ENCODE data around the gene TMEM176A.

TMEM176A gene

GRCh38 chr7:150754951-150755350 lies 45.6 kb upstream of the TMEM176A start:
- TF ChIP-seq ZBTB7A (IDR thresholded peaks at IDR 0.05; ENCODE audit: low read depth) (no peak), CREB1 (IDR thresholded peaks at IDR 0.05; ENCODE audit: low read depth) (no peak), MAX (IDR thresholded peaks at IDR 0.05) (no peak), EGR1 (IDR thresholded peaks at IDR 0.05) (no peak), NFIC (IDR thresholded peaks at IDR 0.05) (no peak), USF1 (IDR thresholded peaks at IDR 0.05) (no peak), CEBPB (IDR thresholded peaks at IDR 0.05) (no peak), TAF1 (IDR thresholded peaks at IDR 0.05; ENCODE audit: low read depth) (no peak), FOXM1 (IDR thresholded peaks at IDR 0.05; ENCODE audit: borderline replicate concordance, low read depth) (no peak), YY1 (IDR thresholded peaks at IDR 0.05; ENCODE audit: low read depth) (no peak)

GRCh38 chr7:150755473-150756099 lies 45.0 kb upstream of the TMEM176A start:
- TF ChIP-seq TAF1 (IDR thresholded peaks at IDR 0.05; ENCODE audit: low read depth): no peak

GRCh38 chr7:150756166-150756565 lies 44.4 kb upstream of the TMEM176A start:
- TF ChIP-seq REST (IDR thresholded peaks at IDR 0.05; ENCODE audit: low read depth) (no peak), EGR1 (IDR thresholded peaks at IDR 0.05) (no peak), CREB1 (IDR thresholded peaks at IDR 0.05; ENCODE audit: low read depth) (no peak), TEAD4 (IDR thresholded peaks at IDR 0.05) (no peak), TCF12 (IDR thresholded peaks at IDR 0.05; ENCODE audit: low read depth) (no peak), MAX (IDR thresholded peaks at IDR 0.05) (no peak), CEBPB (IDR thresholded peaks at IDR 0.05) (no peak), FOXM1 (IDR thresholded peaks at IDR 0.05; ENCODE audit: borderline replicate concordance, low read depth) (no peak), EP300 (IDR thresholded peaks at IDR 0.05; ENCODE audit: borderline replicate concordance) (no peak), NFIC (IDR thresholded peaks at IDR 0.05) (no peak), USF1 (IDR thresholded peaks at IDR 0.05) (no peak), TAF1 (IDR thresholded peaks at IDR 0.05; ENCODE audit: low read depth) (no peak), ZBTB7A (IDR thresholded peaks at IDR 0.05; ENCODE audit: low read depth) (no peak), RAD21 (IDR thresholded peaks at IDR 0.05; ENCODE audit: low read depth) (no peak), YY1 (IDR thresholded peaks at IDR 0.05; ENCODE audit: low read depth) (no peak)

GRCh38 chr7:150756858-150757257 lies 43.7 kb upstream of the TMEM176A start:
- TF ChIP-seq RAD21 (IDR thresholded peaks at IDR 0.05; ENCODE audit: low read depth): peak; percentile 7; the same call in 1 of the 2 replicates
- no peak for TF ChIP-seq USF1 (IDR thresholded peaks at IDR 0.05)
- no peak for TF ChIP-seq FOXM1 (IDR thresholded peaks at IDR 0.05; ENCODE audit: borderline replicate concordance, low read depth)
- TF ChIP-seq MAX (IDR thresholded peaks at IDR 0.05): no peak
- no peak for TF ChIP-seq YY1 (IDR thresholded peaks at IDR 0.05; ENCODE audit: low read depth)
- TF ChIP-seq CREB1 (IDR thresholded peaks at IDR 0.05; ENCODE audit: low read depth): no peak

GRCh38 chr7:150759479-150759878 lies 41.1 kb upstream of the TMEM176A start:
- TF ChIP-seq TCF12 (IDR thresholded peaks at IDR 0.05; ENCODE audit: low read depth) (no peak), FOXM1 (IDR thresholded peaks at IDR 0.05; ENCODE audit: borderline replicate concordance, low read depth) (no peak), USF1 (IDR thresholded peaks at IDR 0.05) (no peak), EP300 (IDR thresholded peaks at IDR 0.05; ENCODE audit: borderline replicate concordance) (no peak), CEBPB (IDR thresholded peaks at IDR 0.05) (no peak), TAF1 (IDR thresholded peaks at IDR 0.05; ENCODE audit: low read depth) (no peak), NFIC (IDR thresholded peaks at IDR 0.05) (no peak), EGR1 (IDR thresholded peaks at IDR 0.05) (no peak), TEAD4 (IDR thresholded peaks at IDR 0.05) (no peak), YY1 (IDR thresholded peaks at IDR 0.05; ENCODE audit: low read depth) (no peak), RAD21 (IDR thresholded peaks at IDR 0.05; ENCODE audit: low read depth) (no peak), MAX (IDR thresholded peaks at IDR 0.05) (no peak), CREB1 (IDR thresholded peaks at IDR 0.05; ENCODE audit: low read depth) (no peak), REST (IDR thresholded peaks at IDR 0.05; ENCODE audit: low read depth) (no peak)
